Stomach (tissue), 9 donors: Measurements from ENCODE around the gene RGS7BP. TPM values are rescaled to one million over a fixed set of nuclear protein-coding genes. Genes with fewer than 3 reads are reported as not detected.
A peak's percentile ranks its signal among the peaks of the same experiment; 100 is the strongest.

Experiments
- DNase-seq, 2 donors: peaks; one replicate each; pipeline versions ENCODE4 v3.0.0 to v3.0.0-alpha.2; 2013 to 2019
- H3K27ac ChIP-seq, 5 donors: fragments of 200-600 bp in 4 of 5; sonication (generic) in 4 of 5; one replicate each; pipeline ENCODE4 v1.5.1; 2013 to 2019; ENCODE audit warnings: mild to moderate bottlenecking in 1 of 5, moderate library complexity in 1 of 5
- H3K27me3 ChIP-seq, 3 donors: fragments of 200-600 bp; sonication (generic); one replicate each; pipeline ENCODE4 v1.5.1; 2017 to 2019; ENCODE audit warnings: mixed run types in 1 of 3
- H3K36me3 ChIP-seq, 4 donors: fragments of 200-600 bp; sonication (generic); 1 replicate in 3 of 4; 2 replicates in 1 of 4; pipeline ENCODE4 v1.5.1; 2016 to 2019
- H3K4me1 ChIP-seq, 4 donors: fragments of 200-600 bp; sonication (generic); one replicate each; pipeline ENCODE4 v1.5.1; 2016 to 2019
- H3K4me3 ChIP-seq, 4 donors: fragments of 200-600 bp; sonication (generic) in 3 of 4; one replicate each; pipeline ENCODE4 v1.5.1; 2016 to 2019; ENCODE audit warnings: mild to moderate bottlenecking in 1 of 4
- H3K9me3 ChIP-seq, 4 donors: fragments of 200-600 bp; sonication (generic); one replicate each; pipeline ENCODE4 v1.5.1; 2016 to 2019
- CTCF ChIP-seq, 7 experiments: fragments of 450-650 bp in 4 of 7; fragments of 200-600 bp in 3 of 7; sonication (generic) in 3 of 7; IDR thresholded peaks; one replicate each; pipeline ENCODE4 v1.5.1; 2016 to 2019; ENCODE audit warnings: antibody characterized with exemption in 7 of 7, control low read depth in 2 of 7, mild to moderate bottlenecking in 1 of 7
- EP300 ChIP-seq: sonication (generic); formaldehyde crosslinking; IDR thresholded peaks from one replicate; pipeline ENCODE4 v1.6.1; 2017; ENCODE audit warnings: antibody characterized with exemption
- POLR2A ChIP-seq, 4 donors: fragments of 450-650 bp; IDR thresholded peaks; one replicate each; pipeline ENCODE4 v1.6.1; 2016; ENCODE audit warnings: antibody characterized with exemption in 4 of 4, control low read depth in 2 of 4, mild to moderate bottlenecking in 1 of 4, moderate library complexity in 1 of 4
- POLR2AphosphoS5 ChIP-seq, 3 donors: sonication (generic); formaldehyde crosslinking; IDR thresholded peaks; one replicate each; pipeline ENCODE4 v1.6.1; 2016; ENCODE audit warnings: antibody characterized with exemption in 3 of 3
- WGBS, 5 donors: extraction: QIAGEN DNeasy Blood & Tissue Kit in 3 of 5; methylation state at CpG; one replicate each; pipeline versions ENCODE4 v1.1.5 to v1.1.7; 2013 to 2018; 5-methylcytosine and 5-hydroxymethylcytosine counted together
- intact Hi-C: fragments of 100-400 bp; cut with DNase I; formaldehyde crosslinking; loops from one replicate; pipeline ENCODE4 v1.15.1; 2023; ENCODE audit warnings: low total_unique reads
- polyA plus RNA-seq, 3 donors: library from polyadenylated mRNA; stranded (reverse); fragments of 200-250 nt; gene quantifications; one replicate each; pipeline ENCODE4 v1.2.3, GENCODE V29; 2013
- total RNA-seq, 5 donors: library from RNA; depleted of rRNA; stranded (reverse); fragments of >200 nt; gene quantifications; one replicate each; pipeline versions ENCODE4 v1.1.0 to v1.2.3, GENCODE V29; 2014 to 2016
- donor health status: healthy with polysubstance abuse.
- donor health status: Bipolar disorder and iron deficiency.
- donor health status: healthy.

The RGS7BP gene
- total and polyA plus RNA-seq, 8 donors, result 0.03 to 49.2 (median 1.6) TPM

- Histone ChIP-seq H3K27me3 (peaks cover 0 to 39% (median 18%) of the 10 kb centered on the region in 3 donors), H3K9me3 (no peaks in the 10 kb centered on the region), H3K4me3 (peak overlapping the region; percentile 46 to 65 (median 56)), H3K27ac (peak overlapping the region in 3 of 5 donors; percentile 25 to 40 (median 27)), H3K4me1 (peaks cover 0 to 25% (median 18%) of the 10 kb centered on the region in 4 donors), H3K36me3 (no peaks in the 10 kb centered on the region)
- peak in 1 of 2 donors; percentile 44 for DNase-seq
- 2 to 6% (median 4%) methylated on average over 33 to 39 of the region's 39 CpGs for WGBS, 5 donors
- intact Hi-C loops, result no loop called here
- TF ChIP-seq EP300 (no peak), POLR2AphosphoS5 (IDR thresholded peaks at IDR 0.05) (no peak)
Measured at GRCh38 chr5:64506567-64507263, 900 bp downstream of the RGS7BP start.

GRCh38 chr5:64507264-64507605, 1.4 kb downstream of the RGS7BP start:
- Histone ChIP-seq H3K4me3 (peak overlapping the region; percentile 46 to 65 (median 56)), H3K27ac (peak overlapping the region in 1 of 5 donors; percentile 6), H3K36me3 (no peaks in the 10 kb centered on the region), H3K9me3 (no peaks in the 10 kb centered on the region), H3K4me1 (peaks cover 0 to 23% (median 18%) of the 10 kb centered on the region in 4 donors), H3K27me3 (peaks cover 0 to 39% (median 18%) of the 10 kb centered on the region in 3 donors)
- 15 to 36% (median 27%) methylated on average over 6 of the region's 6 CpGs for WGBS, 5 donors
- TF ChIP-seq POLR2A (IDR thresholded peaks at IDR 0.05) (no peak), EP300 (no peak), CTCF (IDR thresholded peaks at IDR 0.05) (no peak), POLR2AphosphoS5 (IDR thresholded peaks at IDR 0.05) (no peak)
- DNase-seq, result peak in 1 of 2 donors; percentile 20
- intact Hi-C loops, result no loop called here

- Histone ChIP-seq H3K9me3 (no peaks in the 10 kb centered on the region), H3K27ac (no peak overlapping the region), H3K4me3 (no peak overlapping the region), H3K4me1 (peaks cover 0 to 21% (median 18%) of the 10 kb centered on the region in 4 donors), H3K27me3 (peaks cover 0 to 32% (median 18%) of the 10 kb centered on the region in 3 donors), H3K36me3 (no peaks in the 10 kb centered on the region)
- TF ChIP-seq EP300 (no peak), POLR2AphosphoS5 (IDR thresholded peaks at IDR 0.05) (no peak), CTCF (IDR thresholded peaks at IDR 0.05) (no peak), POLR2A (IDR thresholded peaks at IDR 0.05) (no peak)
- intact Hi-C loops, result no loop called here
- WGBS, 5 donors, result 71 to 85% (median 83%) methylated on average over 7 of the region's 7 CpGs
- DNase-seq, result no peak
Measured at GRCh38 chr5:64509828-64510227, 4.0 kb downstream of the RGS7BP start.

- TF ChIP-seq EP300 (no peak), CTCF (IDR thresholded peaks at IDR 0.05) (no peak), POLR2AphosphoS5 (IDR thresholded peaks at IDR 0.05) (no peak), POLR2A (IDR thresholded peaks at IDR 0.05) (no peak)
Measured at GRCh38 chr5:64513492-64513891, 7.7 kb downstream of the RGS7BP start.

GRCh38 chr5:64514612-64515011, 8.8 kb downstream of the RGS7BP start:
- intact Hi-C loops, result no loop called here
- Histone ChIP-seq H3K9me3 (no peaks in the 10 kb centered on the region), H3K27me3 (no peaks in the 10 kb centered on the region), H3K27ac (no peak overlapping the region), H3K4me1 (no peaks in the 10 kb centered on the region), H3K4me3 (no peak overlapping the region), H3K36me3 (no peaks in the 10 kb centered on the region)
- 81 to 93% (median 85%) methylated on average over 1 of the region's 1 CpG for WGBS, 5 donors
- DNase-seq, result no peak
- TF ChIP-seq POLR2AphosphoS5 (IDR thresholded peaks at IDR 0.05) (no peak), EP300 (no peak), POLR2A (IDR thresholded peaks at IDR 0.05) (no peak), CTCF (IDR thresholded peaks at IDR 0.05) (no peak)

More at GRCh38 chr5:64513492-64513891, 7.7 kb downstream of the RGS7BP start:
- Histone ChIP-seq H3K4me3 (no peak overlapping the region), H3K36me3 (no peaks in the 10 kb centered on the region), H3K4me1 (no peaks in the 10 kb centered on the region), H3K27ac (no peak overlapping the region), H3K27me3 (no peaks in the 10 kb centered on the region), H3K9me3 (no peaks in the 10 kb centered on the region)
- DNase-seq, result no peak
- intact Hi-C loops, result no loop called here
- 42 to 58% (median 47%) methylated on average over 5 of the region's 5 CpGs for WGBS, 5 donors
